Keratinocyte (primary cell): ENCODE measurements around the gene GADD45B.

Source experiments
- CTCF ChIP-seq, 3 experiments: IDR thresholded peaks in 1 of 3; conservative IDR thresholded peaks in 1 of 3; optimal IDR thresholded peaks in 1 of 3; 2 replicates in 2 of 3; 3 replicates in 1 of 3; pipeline versions ENCODE3 to v1.5.1; 2011; ENCODE audit warnings: low read length in 3 of 3, mild to moderate bottlenecking in 3 of 3, moderate library complexity in 2 of 3, control low read depth in 1 of 3, inconsistent platforms in 1 of 3; ENCODE audit not compliant: insufficient read depth in 2 of 3; ENCODE audit errors: extremely low read depth in 1 of 3
- EZH2 ChIP-seq: IDR thresholded peaks from one replicate; pipeline ENCODE4 v1.6.1; 2012; ENCODE audit warnings: inconsistent platforms, mild to moderate bottlenecking, low read length, moderate library complexity

- TF ChIP-seq CTCF (optimal IDR thresholded peaks at IDR 0.05 in 1 of 3, IDR thresholded peaks at IDR 0.05 in 1 of 3, conservative IDR thresholded peaks at IDR 0.05 in 1 of 3; ENCODE audit: extremely low read depth in 1 of 3, insufficient read depth in 2 of 3, low read length in 3 of 3): no peak
- TF ChIP-seq EZH2: no peak
These were observed 7.2 kb downstream of the GADD45B start for GRCh38 chr19:2483084-2483483.
